ENCODE data around the gene HIVEP3. TPM values are rescaled to one million over a fixed set of nuclear protein-coding genes. Genes with fewer than 3 reads are reported as not detected.
A peak's percentile ranks its signal among the peaks of the same experiment; 100 is the strongest.

HIVEP3 gene
- total and polyA plus RNA-seq, 5 experiments from 2014 or later = 5.5 to 9.8 (median 6.3) TPM

DNA sequence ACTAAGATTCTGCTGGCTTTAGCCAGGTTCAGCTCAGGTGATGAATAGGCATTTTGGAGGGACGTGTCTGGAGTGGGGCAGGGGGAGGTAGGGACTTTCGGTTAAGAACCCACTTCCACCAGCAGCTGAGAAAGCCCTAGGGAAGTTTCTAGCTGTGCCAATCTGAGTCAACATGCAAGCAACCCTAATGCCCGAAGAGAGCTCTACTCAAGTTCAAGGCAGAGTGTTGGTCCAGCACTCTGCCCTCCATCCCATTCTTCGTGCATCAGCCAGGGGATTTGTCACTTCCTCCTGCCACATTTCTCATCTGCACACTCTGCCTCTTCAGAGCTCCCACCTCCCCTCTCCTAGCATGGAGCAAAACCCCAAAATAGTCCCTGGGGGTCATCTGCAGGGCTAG lies 208.8 kb downstream of the HIVEP3 start:
- POLR2A ChIA-PET = no interaction called here
- Mint-ChIP-seq H3K27ac (no peak overlapping the region), H3K9me3 (no peaks in the 10 kb centered on the region), H3K27me3 (no peaks in the 10 kb centered on the region), H3K4me1 (peaks cover 0 to 6% (median 3%) of the 10 kb centered on the region in 4 donors), H3K36me3 (peaks cover 0 to 4% (median 0%) of the 10 kb centered on the region in 3 donors), H3K4me3 (no peak overlapping the region)
- no peak for DNase-seq
- ATAC-seq = no peak

DNA sequence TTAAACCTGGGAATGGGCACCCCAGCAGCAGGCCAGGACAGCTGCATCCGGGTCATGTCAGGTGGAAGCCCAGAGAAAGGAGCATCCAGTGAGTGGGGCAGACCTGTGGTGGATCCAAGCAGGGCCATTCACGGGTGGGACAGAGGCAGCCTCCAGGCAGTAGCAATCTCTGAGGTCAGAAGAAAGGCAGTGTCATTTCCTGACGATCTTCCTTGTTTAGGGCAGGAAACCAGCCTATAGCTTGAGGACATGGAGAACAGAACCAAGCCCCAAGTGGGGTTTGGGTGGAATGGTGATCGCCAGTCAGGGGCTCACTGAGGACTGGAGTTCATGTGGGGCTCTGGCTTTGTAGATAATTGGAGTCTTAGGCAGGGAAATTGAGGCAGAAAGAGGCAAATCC lies 209.4 kb downstream of the HIVEP3 start:
- Mint-ChIP-seq H3K27me3 (no peaks in the 10 kb centered on the region), H3K36me3 (peaks cover 0 to 4% (median 0%) of the 10 kb centered on the region in 3 donors), H3K27ac (no peak overlapping the region), H3K4me1 (peaks cover 0 to 6% (median 3%) of the 10 kb centered on the region in 4 donors), H3K9me3 (no peaks in the 10 kb centered on the region), H3K4me3 (no peak overlapping the region)
- ATAC-seq = no peak
- POLR2A ChIA-PET = no interaction called here
- DNase-seq = no peak

GRCh38 chr1:41708332-41708731 lies 210.4 kb downstream of the HIVEP3 start:
- H3K4me3 Mint-ChIP-seq = no peak overlapping the region
- H3K27me3 Mint-ChIP-seq = no peaks in the 10 kb centered on the region
- POLR2A ChIA-PET = no interaction called here
- DNase-seq (no peak), ATAC-seq (no peak)
- peaks cover 0 to 4% (median 2%) of the 10 kb centered on the region in 4 donors for H3K4me1 Mint-ChIP-seq
- peaks cover 0 to 4% (median 0%) of the 10 kb centered on the region in 3 donors for H3K36me3 Mint-ChIP-seq
- H3K9me3 Mint-ChIP-seq = no peaks in the 10 kb centered on the region
- no peak overlapping the region for H3K27ac Mint-ChIP-seq

GRCh38 chr1:41707793-41708192 lies 210.9 kb downstream of the HIVEP3 start:
- H3K9me3 Mint-ChIP-seq = no peaks in the 10 kb centered on the region
- peaks cover 0 to 4% (median 2%) of the 10 kb centered on the region in 4 donors for H3K4me1 Mint-ChIP-seq
- ATAC-seq (no peak), DNase-seq (no peak)
- H3K4me3 Mint-ChIP-seq = no peak overlapping the region
- peak overlapping the region in 1 of 10 donors; percentile 61 for H3K27ac Mint-ChIP-seq
- H3K36me3 Mint-ChIP-seq = peaks cover 0 to 4% (median 0%) of the 10 kb centered on the region in 3 donors
- H3K27me3 Mint-ChIP-seq = no peaks in the 10 kb centered on the region
- POLR2A ChIA-PET = interaction anchor here (0.6 kb wide), 1 partner anchor 185 kb away, joined by 4 read pairs; no protein-coding TSS in a partner anchor

DNA sequence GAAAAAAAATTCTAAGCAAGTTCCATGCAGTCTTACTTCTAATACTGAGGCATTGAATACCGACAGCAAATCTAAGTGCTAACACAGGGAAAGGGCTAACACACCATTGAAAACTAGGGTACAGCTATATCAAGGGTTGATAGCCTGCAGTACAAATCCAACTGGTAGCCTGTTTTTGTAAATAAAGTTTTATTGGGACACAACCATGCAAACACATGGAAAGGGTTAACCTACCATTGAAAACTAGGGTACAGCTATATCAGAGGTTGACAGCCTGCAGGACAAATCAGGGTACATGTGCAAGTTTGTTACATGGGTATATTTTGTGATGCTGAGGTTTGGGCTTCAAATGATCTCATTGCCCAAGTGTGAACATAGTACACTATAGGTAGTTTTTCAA lies 212.9 kb downstream of the HIVEP3 start:
- POLR2A ChIA-PET = interaction anchor here (0.6 kb wide), 1 partner anchor 237 kb away, joined by 3 read pairs; no protein-coding TSS in a partner anchor
- no peak overlapping the region for H3K27ac Mint-ChIP-seq
- no peaks in the 10 kb centered on the region for H3K27me3 Mint-ChIP-seq
- ATAC-seq = no peak
- H3K9me3 Mint-ChIP-seq = no peaks in the 10 kb centered on the region
- H3K4me3 Mint-ChIP-seq = no peak overlapping the region
- DNase-seq = no peak
- H3K36me3 Mint-ChIP-seq = peaks cover 0 to 4% (median 0%) of the 10 kb centered on the region in 3 donors
- H3K4me1 Mint-ChIP-seq = peaks cover 0 to 4% (median 2%) of the 10 kb centered on the region in 4 donors

GRCh38 chr1:41704196-41704595 lies 214.5 kb downstream of the HIVEP3 start:
- POLR2A ChIA-PET = no interaction called here

DNA sequence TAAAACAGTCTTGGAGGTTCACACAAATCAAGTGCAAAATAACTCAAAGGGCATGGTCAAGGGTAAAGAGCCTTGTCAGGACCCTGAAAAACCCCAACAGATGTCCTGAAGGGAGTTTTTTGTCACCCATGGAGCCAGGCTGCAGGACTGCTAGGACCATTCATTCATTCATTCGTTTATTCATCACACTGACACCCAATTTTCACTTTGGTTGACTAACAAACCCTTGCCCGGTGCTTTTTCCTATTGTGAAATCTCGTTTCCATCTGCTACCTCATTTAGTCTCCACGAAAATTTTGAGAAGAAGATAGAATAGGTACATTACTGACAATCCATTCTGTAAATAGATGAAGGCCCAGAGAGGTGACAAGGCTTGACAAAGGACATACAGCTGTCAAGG lies 216.0 kb downstream of the HIVEP3 start:
- Mint-ChIP-seq H3K4me3 (no peak overlapping the region), H3K27me3 (no peaks in the 10 kb centered on the region), H3K9me3 (no peaks in the 10 kb centered on the region), H3K36me3 (peaks cover 0 to 1% (median 0%) of the 10 kb centered on the region in 3 donors), H3K4me1 (peaks cover 0 to 7% (median 4%) of the 10 kb centered on the region in 4 donors), H3K27ac (no peak overlapping the region)
- POLR2A ChIA-PET = no interaction called here
- DNase-seq = no peak
- ATAC-seq = no peak

More at GRCh38 chr1:41704196-41704595, 214.5 kb downstream of the HIVEP3 start:
- ATAC-seq (no peak), DNase-seq (no peak)
- H3K9me3 Mint-ChIP-seq = no peaks in the 10 kb centered on the region
- peaks cover 0 to 4% (median 0%) of the 10 kb centered on the region in 3 donors for H3K36me3 Mint-ChIP-seq
- no peak overlapping the region for H3K4me3 Mint-ChIP-seq
- H3K27ac Mint-ChIP-seq = no peak overlapping the region
- H3K4me1 Mint-ChIP-seq = peaks cover 0 to 10% (median 4%) of the 10 kb centered on the region in 4 donors
- no peaks in the 10 kb centered on the region for H3K27me3 Mint-ChIP-seq

DNA sequence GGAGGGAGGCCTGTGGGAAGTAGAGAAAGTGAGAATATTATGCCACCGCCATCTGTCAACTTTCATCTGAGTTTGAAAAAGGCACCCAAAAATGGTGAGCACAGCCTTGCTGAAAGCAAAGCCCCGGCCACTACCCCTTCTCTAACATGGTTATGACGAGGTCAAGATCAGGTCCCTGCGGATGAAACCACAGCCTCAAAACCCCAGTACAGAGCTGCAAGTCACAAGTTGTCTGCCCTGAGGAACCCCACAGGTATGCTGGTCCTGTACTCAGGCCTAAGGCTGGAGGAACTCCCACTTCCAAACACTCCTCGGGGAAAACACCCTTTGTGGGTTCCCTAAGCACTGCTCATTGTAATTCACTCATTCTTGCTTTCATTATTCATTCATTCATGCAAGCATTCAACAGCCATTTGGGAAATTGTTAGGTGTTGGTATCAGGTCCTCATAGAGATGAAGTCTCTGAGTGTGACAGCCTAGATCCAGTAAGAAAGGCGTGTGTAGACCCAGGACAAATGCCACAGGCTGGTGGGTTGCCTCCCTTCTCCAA lies 217.7 kb downstream of the HIVEP3 start:
- peaks cover 0 to 7% (median 3%) of the 10 kb centered on the region in 4 donors for H3K4me1 Mint-ChIP-seq
- H3K27ac Mint-ChIP-seq = no peak overlapping the region
- POLR2A ChIA-PET = no interaction called here
- peaks cover 0 to 1% (median 0%) of the 10 kb centered on the region in 3 donors for H3K36me3 Mint-ChIP-seq
- DNase-seq (no peak), ATAC-seq (no peak)
- H3K27me3 Mint-ChIP-seq = no peaks in the 10 kb centered on the region
- no peaks in the 10 kb centered on the region for H3K9me3 Mint-ChIP-seq
- H3K4me3 Mint-ChIP-seq = no peak overlapping the region

DNA sequence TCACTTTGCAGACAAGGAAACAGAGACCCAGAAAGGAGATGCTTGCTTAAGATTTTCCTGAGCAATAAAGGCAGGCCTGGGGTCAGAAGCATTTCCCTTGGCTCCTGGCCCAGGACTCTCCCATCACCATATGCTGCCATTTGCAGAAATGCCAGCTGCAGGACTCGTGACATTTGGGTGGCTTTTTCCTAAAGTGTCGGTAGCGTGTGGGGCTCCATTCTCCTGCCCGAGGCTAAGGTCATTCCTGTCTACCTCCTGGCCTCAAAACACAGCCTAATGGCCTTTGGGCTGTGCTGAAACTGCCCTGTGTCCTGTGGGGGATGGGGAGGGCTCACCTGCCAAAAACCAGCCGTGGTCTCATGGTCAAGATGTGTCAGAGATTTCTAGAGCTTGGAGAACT lies 218.1 kb downstream of the HIVEP3 start:
- no peaks in the 10 kb centered on the region for H3K9me3 Mint-ChIP-seq
- H3K27me3 Mint-ChIP-seq = no peaks in the 10 kb centered on the region
- no peak overlapping the region for H3K27ac Mint-ChIP-seq
- H3K4me3 Mint-ChIP-seq = no peak overlapping the region
- H3K36me3 Mint-ChIP-seq = peaks cover 0 to 1% (median 0%) of the 10 kb centered on the region in 3 donors
- DNase-seq = no peak
- POLR2A ChIA-PET = no interaction called here
- peaks cover 0 to 7% (median 3%) of the 10 kb centered on the region in 4 donors for H3K4me1 Mint-ChIP-seq
- no peak for ATAC-seq

DNA sequence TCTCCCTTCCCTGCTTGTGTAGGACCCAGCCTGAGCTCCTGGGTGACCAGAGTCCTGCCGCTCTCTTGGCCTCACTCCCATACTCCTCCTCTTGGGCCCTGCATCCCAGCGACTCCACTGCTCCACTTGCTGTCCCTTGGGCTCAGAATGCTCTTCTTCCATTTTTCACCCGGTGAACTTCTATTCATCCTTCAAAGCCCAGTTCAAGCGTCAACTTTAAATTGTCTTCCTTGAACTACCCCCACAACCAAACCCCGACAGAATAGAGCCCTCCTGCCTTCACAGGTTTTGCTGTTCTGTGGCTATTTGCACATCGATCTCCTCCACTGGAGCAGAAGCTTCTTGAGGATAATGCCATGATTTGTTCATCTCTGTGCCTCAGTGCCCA lies 218.9 kb downstream of the HIVEP3 start:
- no peak overlapping the region for H3K27ac Mint-ChIP-seq
- no peaks in the 10 kb centered on the region for H3K9me3 Mint-ChIP-seq
- no peaks in the 10 kb centered on the region for H3K27me3 Mint-ChIP-seq
- H3K36me3 Mint-ChIP-seq = no peaks in the 10 kb centered on the region
- ATAC-seq (no peak), DNase-seq (no peak)
- POLR2A ChIA-PET = no interaction called here
- peaks cover 0 to 7% (median 2%) of the 10 kb centered on the region in 4 donors for H3K4me1 Mint-ChIP-seq
- H3K4me3 Mint-ChIP-seq = no peak overlapping the region

DNA sequence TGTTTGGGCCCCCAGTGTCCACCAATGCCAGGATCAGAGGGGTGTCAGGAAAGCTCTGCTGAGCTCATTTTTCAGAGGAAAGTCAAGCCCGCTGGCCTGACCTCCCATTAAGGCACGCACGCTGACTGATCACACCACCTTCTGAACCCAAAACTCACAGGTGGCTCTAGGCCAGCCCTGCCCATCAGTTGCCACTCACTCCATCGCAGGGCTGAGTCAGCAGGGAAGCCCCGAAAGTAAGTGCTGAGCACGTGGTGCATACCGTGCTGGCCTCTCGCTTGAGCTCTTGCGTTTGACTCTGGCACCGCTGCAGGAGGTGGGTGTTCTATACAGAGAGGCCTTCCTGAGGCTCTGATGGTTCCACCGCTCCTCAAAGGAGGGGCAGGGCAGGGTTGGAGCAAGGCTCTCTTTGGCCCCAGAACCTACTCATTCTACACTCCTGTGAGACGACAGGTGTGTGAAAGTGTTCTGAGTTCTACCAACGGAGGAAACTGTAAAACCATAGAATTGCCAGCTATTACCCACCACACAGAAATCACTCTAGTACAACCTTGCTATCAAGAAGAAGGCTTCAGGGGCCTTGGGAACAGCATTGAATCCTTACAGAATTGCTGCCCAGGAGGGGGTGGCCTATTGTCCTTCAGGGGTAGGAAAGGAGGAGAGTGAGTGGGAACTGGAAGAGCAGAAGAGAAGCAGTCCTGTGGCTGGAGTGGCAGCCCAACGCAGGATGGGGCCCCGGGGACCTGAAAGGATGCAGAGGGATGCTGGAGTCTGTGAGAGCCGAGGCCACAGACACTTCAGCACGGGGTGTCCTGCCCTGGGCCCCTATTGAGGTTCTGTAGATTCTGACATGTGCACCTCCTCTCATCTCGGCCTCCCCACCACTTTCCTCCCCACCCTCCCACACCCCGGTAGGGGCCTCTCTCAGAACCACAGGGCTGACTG lies 219.5 kb downstream of the HIVEP3 start:
- Mint-ChIP-seq H3K27me3 (no peaks in the 10 kb centered on the region), H3K4me1 (peaks cover 0 to 7% (median 2%) of the 10 kb centered on the region in 4 donors), H3K4me3 (peak overlapping the region in 1 of 10 donors; percentile 4), H3K9me3 (no peaks in the 10 kb centered on the region), H3K27ac (peak overlapping the region in 3 of 10 donors; percentile 23 to 88 (median 37)), H3K36me3 (no peaks in the 10 kb centered on the region)
- POLR2A ChIA-PET = no interaction called here
- ATAC-seq = no peak
- no peak for DNase-seq

DNA sequence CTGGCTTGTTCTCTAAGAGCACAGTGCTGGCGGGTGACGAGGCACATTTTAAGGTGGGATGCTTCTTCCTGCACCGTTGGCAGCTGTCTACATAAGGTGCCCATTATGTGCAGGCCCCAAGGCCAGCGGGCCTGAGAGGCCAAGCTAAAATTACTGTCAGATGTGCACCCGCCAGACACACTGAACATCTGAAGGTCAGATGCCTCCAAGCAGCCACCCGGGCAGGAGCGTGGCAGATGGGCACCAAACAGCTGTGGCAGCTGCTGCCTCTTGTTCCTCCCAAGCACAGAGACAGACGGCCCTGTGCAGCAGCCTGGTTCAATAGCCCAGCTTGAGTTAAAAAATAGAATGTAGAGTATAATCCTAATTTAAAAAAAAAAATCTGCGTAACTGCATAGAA lies 222.3 kb downstream of the HIVEP3 start:
- Mint-ChIP-seq H3K27ac (no peak overlapping the region), H3K36me3 (no peaks in the 10 kb centered on the region), H3K4me3 (no peak overlapping the region), H3K27me3 (no peaks in the 10 kb centered on the region), H3K4me1 (peaks cover 0 to 7% (median 2%) of the 10 kb centered on the region in 4 donors), H3K9me3 (no peaks in the 10 kb centered on the region)
- POLR2A ChIA-PET = interaction anchor here (0.7 kb wide), 1 partner anchor 118 kb away, joined by 4 read pairs; no protein-coding TSS in a partner anchor
- DNase-seq (no peak), ATAC-seq (no peak)

- Mint-ChIP-seq H3K36me3 (no peaks in the 10 kb centered on the region), H3K27ac (no peak overlapping the region), H3K4me3 (no peak overlapping the region), H3K27me3 (no peaks in the 10 kb centered on the region), H3K4me1 (peaks cover 0 to 8% (median 4%) of the 10 kb centered on the region in 4 donors), H3K9me3 (no peaks in the 10 kb centered on the region)
- ATAC-seq (no peak), DNase-seq (no peak)
- POLR2A ChIA-PET = no interaction called here
Measured at GRCh38 chr1:41695118-41695745, 223.5 kb downstream of the HIVEP3 start.

All from naive thymus-derived CD8-positive, alpha-beta T cell (primary cell).